ENCODE measurements around the gene EFHC1.

- TF ChIP-seq CTCF (IDR thresholded peaks at IDR 0.05) (no peak), POLR2AphosphoS5 (IDR thresholded peaks at IDR 0.05) (no peak)
These were observed 78.9 kb downstream of the EFHC1 start for GRCh38 chr6:52499026-52499425.

Measured in transverse colon (tissue), 4 donors.